Esophagus squamous epithelium (tissue), 4 donors: ENCODE measurements around the gene PLEKHA8.

Experiments
- POLR2A ChIP-seq, 4 donors: fragments of 450-650 bp; IDR thresholded peaks; one replicate each; pipeline ENCODE4 v1.6.1; 2017; ENCODE audit warnings: antibody characterized with exemption in 4 of 4, mild to moderate bottlenecking in 4 of 4, moderate library complexity in 3 of 4
- TF ChIP-seq, protein P1 (sequence below), 6 experiments: fragments of 450-650 bp in 4 of 6; fragments of 200-600 bp in 2 of 6; sonication (generic) in 2 of 6; IDR thresholded peaks; one replicate each; pipeline ENCODE4 v1.5.1; 2016 to 2019; ENCODE audit warnings: antibody characterized with exemption in 6 of 6, mild to moderate bottlenecking in 4 of 6, moderate library complexity in 4 of 6

DNA sequence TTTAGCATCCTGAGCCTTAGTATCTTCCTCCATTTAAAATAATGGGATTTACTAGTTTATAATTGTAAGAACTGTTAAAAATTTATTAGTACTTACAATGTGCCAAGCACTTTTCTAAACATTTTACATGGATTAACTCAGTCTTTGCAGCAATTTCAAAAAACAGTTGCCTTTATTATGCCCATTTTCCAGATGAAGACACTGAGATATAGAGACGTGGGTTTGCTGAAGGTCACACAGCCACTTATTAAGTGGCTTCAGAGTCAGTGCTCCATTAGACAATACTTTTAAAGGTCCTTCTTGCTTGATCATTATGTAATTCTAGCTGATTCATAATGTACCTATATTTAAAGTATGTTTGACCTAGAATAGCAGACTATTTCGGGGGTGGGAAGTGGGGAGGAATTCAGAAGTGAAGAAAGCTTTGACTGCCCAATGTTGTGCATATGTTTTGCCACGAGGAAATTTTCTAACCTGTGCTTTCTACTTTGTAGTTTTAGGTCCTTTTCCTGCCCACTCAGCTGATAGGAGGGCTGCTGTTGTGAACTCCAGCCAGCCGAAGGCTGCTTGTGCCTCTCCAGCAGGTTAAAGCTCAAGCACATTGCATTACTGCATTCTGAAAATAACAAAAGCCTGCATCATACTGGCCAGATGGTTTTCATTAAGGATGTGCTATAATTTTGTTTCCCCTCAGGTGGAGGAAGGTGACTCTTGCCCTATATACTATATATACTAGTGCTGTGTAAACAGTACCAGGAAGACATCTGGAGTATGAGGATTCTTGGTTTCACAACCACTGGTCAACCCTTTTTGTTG lies 4.3 kb downstream of the PLEKHA8 start:
- TF ChIP-seq, protein P1, sequence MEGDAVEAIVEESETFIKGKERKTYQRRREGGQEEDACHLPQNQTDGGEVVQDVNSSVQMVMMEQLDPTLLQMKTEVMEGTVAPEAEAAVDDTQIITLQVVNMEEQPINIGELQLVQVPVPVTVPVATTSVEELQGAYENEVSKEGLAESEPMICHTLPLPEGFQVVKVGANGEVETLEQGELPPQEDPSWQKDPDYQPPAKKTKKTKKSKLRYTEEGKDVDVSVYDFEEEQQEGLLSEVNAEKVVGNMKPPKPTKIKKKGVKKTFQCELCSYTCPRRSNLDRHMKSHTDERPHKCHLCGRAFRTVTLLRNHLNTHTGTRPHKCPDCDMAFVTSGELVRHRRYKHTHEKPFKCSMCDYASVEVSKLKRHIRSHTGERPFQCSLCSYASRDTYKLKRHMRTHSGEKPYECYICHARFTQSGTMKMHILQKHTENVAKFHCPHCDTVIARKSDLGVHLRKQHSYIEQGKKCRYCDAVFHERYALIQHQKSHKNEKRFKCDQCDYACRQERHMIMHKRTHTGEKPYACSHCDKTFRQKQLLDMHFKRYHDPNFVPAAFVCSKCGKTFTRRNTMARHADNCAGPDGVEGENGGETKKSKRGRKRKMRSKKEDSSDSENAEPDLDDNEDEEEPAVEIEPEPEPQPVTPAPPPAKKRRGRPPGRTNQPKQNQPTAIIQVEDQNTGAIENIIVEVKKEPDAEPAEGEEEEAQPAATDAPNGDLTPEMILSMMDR (IDR thresholded peaks at IDR 0.05), result no peak
- no peak for TF ChIP-seq POLR2A (IDR thresholded peaks at IDR 0.05)
